HPDE6-E6E7 (cell line): ENCODE results near the gene QARS1.
A peak's percentile ranks its signal among the peaks of the same experiment; 100 is the strongest.

Source experiments
- DNase-seq: peaks from one replicate; pipeline ENCODE4 v3.0.0; 2011; ENCODE audit warnings: missing footprints; ENCODE audit errors: extremely low spot score

Gene QARS1

GRCh38 chr3:49104427-49105291 lies at the start of gene QARS1:
Gene QARS1, minus strand, starts transcription at chr3:49104757. Its CDS starts 24 bp downstream, at chr3:49104733.
- DNase-seq, result peak; percentile 78

- no peak for DNase-seq
Observed at GRCh38 chr3:49153349-49153912, 48.9 kb upstream of the QARS1 start.

DNA sequence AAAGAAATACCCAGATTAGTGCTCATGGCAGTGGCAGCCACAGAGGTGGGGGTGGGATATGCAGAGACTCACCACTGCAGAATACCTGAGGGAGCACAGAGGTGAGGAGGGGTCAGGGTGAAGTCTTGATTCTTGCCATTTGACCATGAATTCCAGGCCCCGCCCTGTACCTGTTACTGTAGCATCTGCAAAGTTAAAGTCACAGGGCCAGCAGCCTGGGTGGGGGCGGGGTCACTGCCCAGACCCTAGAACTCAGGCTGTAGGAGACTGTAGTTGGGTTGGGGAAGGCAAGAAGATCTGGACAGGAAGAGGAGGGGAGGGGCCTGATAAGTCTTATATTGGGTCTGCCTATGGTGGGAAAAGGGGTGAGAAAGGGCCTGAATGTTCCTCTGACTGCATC lies 47.1 kb upstream of the QARS1 start:
- DNase-seq, result no peak

GRCh38 chr3:49148159-49148558 lies 43.6 kb upstream of the QARS1 start:
- no peak for DNase-seq

GRCh38 chr3:49140080-49140479 lies 35.5 kb upstream of the QARS1 start:
- no peak for DNase-seq

DNA sequence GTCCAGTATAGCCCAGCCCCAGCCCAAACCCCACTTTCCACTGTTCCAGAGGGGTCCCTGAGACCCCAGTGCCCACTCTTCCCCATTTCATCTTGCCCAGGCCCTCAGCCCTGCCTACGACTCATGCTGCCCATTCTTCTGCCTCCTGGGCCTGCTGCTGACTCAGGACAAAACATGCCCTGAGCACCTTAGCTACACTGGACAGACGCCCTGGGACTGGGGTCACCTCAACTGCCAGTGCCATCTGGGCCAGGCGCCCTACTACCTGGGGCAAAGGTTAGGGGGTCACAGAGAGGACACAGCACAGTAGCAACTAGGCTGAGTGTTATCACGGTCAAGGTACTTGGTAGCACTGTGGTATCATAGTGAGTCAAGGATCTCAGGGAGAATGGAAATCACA lies 30.9 kb upstream of the QARS1 start:
- no peak for DNase-seq

- DNase-seq, result no peak
Observed at GRCh38 chr3:49134471-49135265, 30.1 kb upstream of the QARS1 start.

- peak; percentile 54 for DNase-seq
Observed at GRCh38 chr3:49133226-49133951, 28.8 kb upstream of the QARS1 start.

DNA sequence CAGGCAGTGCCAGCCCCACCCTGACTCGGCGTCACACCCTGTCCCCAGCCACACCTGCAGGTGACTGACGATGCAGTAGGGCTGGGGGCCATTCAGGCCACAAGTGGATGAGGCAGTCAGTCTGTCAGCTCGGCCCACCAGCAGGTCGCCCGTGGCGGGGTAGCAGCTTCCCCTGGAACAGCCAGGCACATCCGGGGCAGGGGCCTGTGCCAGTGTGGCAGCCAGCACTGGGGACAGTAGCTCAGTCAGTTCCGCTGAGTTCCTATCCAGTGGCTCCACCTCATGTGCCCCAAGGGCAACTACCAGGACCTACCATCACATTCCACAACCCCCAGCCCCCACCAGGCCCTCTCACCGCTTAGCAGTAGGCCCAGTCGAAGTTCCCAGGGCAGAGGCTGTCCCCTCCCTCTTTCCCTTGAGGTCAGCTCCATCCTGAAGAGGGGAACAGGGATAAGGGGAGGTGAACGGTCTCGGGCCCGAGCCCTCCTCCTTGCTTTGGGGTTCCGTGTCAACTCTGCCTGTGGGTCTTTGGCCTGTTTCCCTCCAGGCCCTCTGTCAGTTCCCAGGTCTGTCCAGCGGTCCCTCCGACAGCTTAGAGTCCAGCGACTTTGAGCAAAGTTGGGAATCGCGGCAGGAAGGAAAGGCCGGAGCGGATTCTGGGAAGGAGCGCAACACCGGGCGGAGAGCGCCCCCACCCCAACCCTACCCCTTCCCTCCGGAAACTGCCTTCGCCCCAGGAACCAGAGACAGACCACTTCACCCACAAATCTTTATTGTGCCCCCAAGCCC lies 28.1 kb upstream of the QARS1 start, which contains the start of gene LAMB2:
LAMB2 (minus strand) TSS at position 614 of the 789 bp plus-strand sequence; CDS start at position 431, 183 bp downstream.
- no peak for DNase-seq

DNA sequence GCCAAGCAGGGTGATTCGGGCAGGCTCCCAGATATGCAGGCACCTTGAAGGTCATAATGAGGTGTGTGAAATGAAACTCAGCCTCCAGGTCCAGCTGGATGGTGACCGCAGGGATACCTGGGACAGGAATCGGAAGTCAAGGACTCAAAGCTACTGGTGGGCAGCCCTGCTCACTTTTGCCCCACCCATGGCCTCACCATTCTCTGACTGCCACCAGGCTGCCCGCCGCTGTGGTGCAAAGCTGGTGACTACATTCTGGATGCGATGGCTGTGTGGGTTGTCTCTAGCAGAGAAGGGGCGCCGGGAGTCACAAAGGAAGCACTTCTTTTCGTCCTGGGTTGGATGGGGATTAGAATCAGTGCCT lies 27.5 kb upstream of the QARS1 start:
- no peak for DNase-seq

DNA sequence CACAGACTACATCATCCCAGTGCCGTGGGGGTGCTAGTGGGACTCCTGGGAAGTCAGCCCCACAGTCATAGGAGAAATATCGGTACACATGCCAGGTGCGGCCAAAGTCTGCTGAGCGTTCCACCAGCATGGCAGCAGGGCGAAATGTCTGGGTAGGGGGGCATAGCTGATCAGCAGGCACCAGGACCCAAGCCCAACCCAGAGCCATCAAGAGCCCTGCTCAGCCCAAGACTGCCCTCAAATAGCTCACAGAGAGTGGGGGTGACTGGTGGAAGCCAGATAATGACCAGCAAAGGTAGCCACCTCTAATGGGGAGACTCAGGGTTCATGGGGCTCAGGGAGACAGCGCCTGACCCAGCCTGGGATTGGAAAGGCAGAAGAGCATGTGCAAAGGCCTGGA lies 27.0 kb upstream of the QARS1 start:
- DNase-seq, result no peak

DNA sequence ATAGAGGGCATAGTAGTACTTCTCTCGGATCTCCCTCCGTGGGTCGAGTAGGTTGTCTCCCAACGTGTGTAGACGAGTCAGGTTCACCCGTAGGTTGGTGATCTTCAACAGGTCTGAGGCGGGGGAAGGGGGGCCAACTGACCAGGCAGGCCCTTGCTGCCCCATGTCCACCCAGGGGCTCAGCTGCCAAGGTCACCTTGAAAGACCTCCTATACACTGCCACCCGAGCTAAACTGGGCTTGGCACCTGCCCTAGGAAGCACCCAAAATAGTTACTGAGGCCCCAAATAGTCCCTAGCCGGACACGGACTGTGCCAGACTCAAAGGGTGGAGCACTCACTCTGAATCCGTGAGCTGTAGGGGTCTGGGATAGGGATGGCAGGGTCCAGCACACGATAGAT lies 26.5 kb upstream of the QARS1 start:
- no peak for DNase-seq

GRCh38 chr3:49124991-49125670 lies 20.6 kb upstream of the QARS1 start:
- no peak for DNase-seq

DNA sequence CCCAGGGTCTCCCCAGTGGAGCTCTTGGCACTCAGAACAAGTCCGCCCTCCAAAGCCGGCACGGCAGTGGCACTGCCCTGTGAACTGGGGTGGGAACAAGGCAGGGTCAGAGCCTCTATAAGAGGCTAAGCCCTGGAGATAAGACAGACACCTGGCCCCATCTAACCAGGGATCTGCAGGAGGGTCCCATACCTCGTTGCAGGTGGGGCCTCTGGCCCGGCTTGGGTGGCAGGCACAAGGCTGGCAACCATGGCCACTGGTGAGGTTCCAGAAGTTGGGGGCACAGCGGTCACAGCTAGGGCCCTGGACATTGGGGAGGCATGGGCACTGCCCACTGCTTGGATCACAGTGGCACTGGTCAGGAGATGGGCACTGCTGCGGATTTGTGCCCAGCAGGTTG lies 19.6 kb upstream of the QARS1 start:
- no peak for DNase-seq

DNA sequence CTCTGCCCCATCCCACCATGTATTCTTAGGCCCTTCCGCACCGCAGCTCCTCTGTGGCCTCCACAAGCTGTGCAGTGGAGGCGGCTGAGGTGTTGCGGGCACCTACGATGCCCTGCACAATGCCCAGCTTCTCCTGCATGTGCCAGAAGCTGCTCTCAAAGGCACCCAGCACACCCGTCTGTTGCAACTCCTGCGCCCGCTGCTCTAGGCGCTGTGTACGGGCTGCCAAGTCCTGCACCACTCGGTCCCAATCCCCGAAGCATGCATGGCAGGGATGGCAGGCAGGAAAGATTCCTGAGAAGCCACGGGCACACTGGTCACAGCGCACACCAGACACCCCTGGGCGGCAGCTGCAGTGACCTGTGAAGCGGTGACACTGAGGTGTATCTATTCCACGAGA lies 19.1 kb upstream of the QARS1 start:
- no peak for DNase-seq

DNA sequence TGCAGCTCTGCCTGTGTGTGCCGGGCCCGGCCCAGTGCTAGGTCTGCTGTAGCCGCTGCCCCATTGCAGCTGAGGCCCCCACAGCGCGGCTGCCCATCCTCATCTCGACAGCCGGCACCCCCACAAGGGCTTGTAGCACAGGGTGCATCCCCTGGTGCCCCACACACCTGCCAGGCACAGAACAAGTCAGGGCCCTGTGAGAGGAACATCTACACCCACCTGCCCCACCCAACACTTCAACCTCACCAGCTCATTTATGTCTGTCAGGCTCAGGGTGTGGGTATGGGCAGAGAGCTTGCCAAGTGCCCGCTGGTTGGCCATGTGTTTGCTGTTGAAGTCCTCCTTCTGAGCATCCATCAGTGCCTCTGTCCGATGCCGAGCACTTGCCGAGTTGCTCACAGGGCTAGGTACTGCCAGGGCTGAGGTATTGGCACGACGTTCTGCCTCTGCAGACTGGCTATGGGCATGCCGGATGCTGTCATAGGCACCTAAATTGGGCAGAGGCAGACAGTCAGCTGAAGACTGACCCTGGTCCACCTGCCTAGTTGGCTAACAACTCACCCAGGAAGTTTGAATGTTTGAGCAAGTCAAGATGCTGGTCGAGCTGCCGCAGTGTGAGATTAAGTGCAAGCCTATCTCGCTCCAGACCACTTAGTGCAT lies 18.5 kb upstream of the QARS1 start:
- DNase-seq, result no peak

DNA sequence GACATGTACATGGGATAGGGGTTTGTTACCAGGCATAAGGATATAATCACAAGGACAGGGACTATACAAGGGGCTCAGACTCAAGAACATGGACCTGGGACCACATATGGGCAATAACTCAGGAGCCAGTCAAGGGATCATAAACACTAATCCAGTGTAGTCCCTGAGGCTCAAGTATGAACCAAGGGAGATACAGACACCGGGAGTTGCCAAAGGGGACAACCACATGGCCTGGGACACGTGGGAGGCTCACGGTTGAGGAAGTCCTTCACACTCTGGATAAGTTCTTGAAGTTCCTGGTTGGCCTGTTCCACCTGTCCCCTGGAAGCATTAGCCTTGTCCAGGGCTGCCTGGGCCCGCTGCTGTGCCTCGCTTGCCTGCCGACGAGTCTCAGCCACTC lies 17.9 kb upstream of the QARS1 start:
- no peak for DNase-seq

DNA sequence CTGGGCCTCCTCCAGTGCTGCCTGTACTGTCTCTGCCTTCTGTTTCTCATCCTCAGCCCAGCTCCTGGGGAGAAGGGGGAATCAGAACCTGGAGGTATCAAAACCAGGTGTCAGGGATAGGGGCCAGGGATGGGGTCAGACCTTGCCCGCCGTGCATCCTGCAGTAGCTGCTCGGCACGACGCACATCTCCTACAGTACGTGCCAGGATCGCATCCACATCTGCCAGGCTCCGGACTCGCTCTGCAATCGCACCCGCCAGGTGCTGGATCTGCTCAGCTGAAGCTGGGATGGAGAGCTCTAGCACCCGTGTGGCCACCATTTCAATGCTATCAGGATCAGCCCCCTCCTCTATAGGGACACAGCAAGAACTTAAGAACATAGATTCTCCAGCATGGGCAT lies 17.5 kb upstream of the QARS1 start:
- DNase-seq, result no peak

DNA sequence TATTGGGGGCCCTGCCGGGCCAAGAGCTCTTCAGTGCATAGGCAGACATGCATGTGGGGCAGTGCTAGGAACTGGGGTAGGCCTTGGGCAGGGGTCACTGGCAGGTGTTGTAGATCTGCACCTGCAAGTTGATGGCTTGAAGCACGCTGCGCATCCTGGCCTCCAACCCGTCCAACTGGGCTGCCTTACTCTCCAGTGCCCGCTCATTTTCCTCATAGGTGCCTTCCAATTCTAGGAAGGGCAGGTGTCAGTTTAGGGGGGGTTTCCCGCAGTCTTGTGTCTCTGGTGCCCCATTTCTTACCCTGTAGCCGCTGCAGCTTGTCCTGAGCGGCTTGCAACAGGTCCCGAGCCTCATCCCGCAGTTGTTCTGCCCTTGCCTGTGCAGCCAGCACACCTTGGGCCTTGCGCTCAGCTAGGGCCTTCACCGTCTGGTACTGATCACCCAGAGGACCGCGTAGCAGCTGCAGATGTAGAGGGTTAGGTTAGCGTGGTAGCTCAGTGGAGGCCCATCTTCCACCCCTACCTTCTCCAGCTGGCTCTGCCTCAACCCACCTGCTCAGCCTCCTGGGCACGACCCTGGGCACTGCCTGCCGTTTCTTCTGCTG lies 16.7 kb upstream of the QARS1 start:
- no peak for DNase-seq
